ENCODE measurements around the gene PRSS36.
"Not testable (repeated sequence)": the region's sequence is repeated elsewhere in the genome, so short reads cannot be mapped to it uniquely, and the experiment has no call there.

PRSS36 gene

GRCh38 chr16:31147574-31147973, 2.3 kb downstream of the PRSS36 start:
- Histone ChIP-seq H3K27me3 (replicated peaks; ENCODE audit: control insufficient read depth, insufficient read depth, low read length) (no peaks in the 10 kb centered on the region), H3K36me3 (ENCODE audit: control insufficient read depth, insufficient read depth, low read length) (no peaks in the 10 kb centered on the region), H3K4me3 (replicated peaks; ENCODE audit: low read depth, low read length) (no peak overlapping the region)
- no peak for TF ChIP-seq CTCF (IDR thresholded peaks at IDR 0.05; ENCODE audit: insufficient read depth, low read length, poor library complexity, severe bottlenecking)
- no peak for DNase-seq (ENCODE audit: extremely low read depth, insufficient read length)

- DNase-seq (ENCODE audit: extremely low read depth, insufficient read length): no peak
- no peak for TF ChIP-seq CTCF (IDR thresholded peaks at IDR 0.05; ENCODE audit: insufficient read depth, low read length, poor library complexity, severe bottlenecking)
- H3K4me3 ChIP-seq (replicated peaks; ENCODE audit: low read depth, low read length): no peak overlapping the region
- no peaks in the 10 kb centered on the region for H3K27me3 ChIP-seq (replicated peaks; ENCODE audit: control insufficient read depth, insufficient read depth, low read length)
- no peaks in the 10 kb centered on the region for H3K36me3 ChIP-seq (ENCODE audit: control insufficient read depth, insufficient read depth, low read length)
Measured at GRCh38 chr16:31145398-31145990, 4.4 kb downstream of the PRSS36 start.

- H3K36me3 ChIP-seq (ENCODE audit: control insufficient read depth, insufficient read depth, low read length); DNase-seq (ENCODE audit: extremely low read depth, insufficient read length); H3K4me3 ChIP-seq (replicated peaks; ENCODE audit: low read depth, low read length); H3K27me3 ChIP-seq (replicated peaks; ENCODE audit: control insufficient read depth, insufficient read depth, low read length): not testable (repeated sequence)
Measured at GRCh38 chr16:31144418-31144817, 5.4 kb downstream of the PRSS36 start.

GRCh38 chr16:31143694-31144148, 6.1 kb downstream of the PRSS36 start:
- no peak for DNase-seq (ENCODE audit: extremely low read depth, insufficient read length)
- H3K27me3 ChIP-seq (replicated peaks; ENCODE audit: control insufficient read depth, insufficient read depth, low read length): no peaks in the 10 kb centered on the region
- no peak overlapping the region for H3K4me3 ChIP-seq (replicated peaks; ENCODE audit: low read depth, low read length)
- H3K36me3 ChIP-seq (ENCODE audit: control insufficient read depth, insufficient read depth, low read length): no peaks in the 10 kb centered on the region
- TF ChIP-seq CTCF (IDR thresholded peaks at IDR 0.05; ENCODE audit: insufficient read depth, low read length, poor library complexity, severe bottlenecking): no peak

GRCh38 chr16:31143011-31143693, 6.7 kb downstream of the PRSS36 start:
- TF ChIP-seq CTCF (IDR thresholded peaks at IDR 0.05; ENCODE audit: insufficient read depth, low read length, poor library complexity, severe bottlenecking): no peak
- DNase-seq (ENCODE audit: extremely low read depth, insufficient read length): no peak
- no peaks in the 10 kb centered on the region for H3K36me3 ChIP-seq (ENCODE audit: control insufficient read depth, insufficient read depth, low read length)
- H3K27me3 ChIP-seq (replicated peaks; ENCODE audit: control insufficient read depth, insufficient read depth, low read length): no peaks in the 10 kb centered on the region
- no peak overlapping the region for H3K4me3 ChIP-seq (replicated peaks; ENCODE audit: low read depth, low read length)

GRCh38 chr16:31142109-31143010, 7.5 kb downstream of the PRSS36 start:
- TF ChIP-seq CTCF (IDR thresholded peaks at IDR 0.05; ENCODE audit: insufficient read depth, low read length, poor library complexity, severe bottlenecking): peak; percentile 94
- Histone ChIP-seq H3K27me3 (replicated peaks; ENCODE audit: control insufficient read depth, insufficient read depth, low read length) (no peaks in the 10 kb centered on the region), H3K36me3 (ENCODE audit: control insufficient read depth, insufficient read depth, low read length) (no peaks in the 10 kb centered on the region), H3K4me3 (replicated peaks; ENCODE audit: low read depth, low read length) (peak overlapping the region; percentile 41)
- peak; percentile 99 for DNase-seq (ENCODE audit: extremely low read depth, insufficient read length)

All from GM06990 (cell line).